HG02642 (cell line): ENCODE measurements around the gene MINDY4.

Source experiments
- ATAC-seq: cut with Tn5 transposase; IDR thresholded peaks from one replicate; pipeline ENCODE4 v1.9.1; 2021; ENCODE audit warnings: mild to moderate bottlenecking; ENCODE audit not compliant: unreplicated experiment, poor library complexity

MINDY4 gene

GRCh38 chr7:30740417-30741181, 30.6 kb upstream of the MINDY4 start:
- ATAC-seq, result peak; percentile 47

GRCh38 chr7:30741289-30741688, 29.9 kb upstream of the MINDY4 start:
- no peak for ATAC-seq

GRCh38 chr7:30743371-30744074, 27.7 kb upstream of the MINDY4 start:
- no peak for ATAC-seq

GRCh38 chr7:30744075-30744417, 27.2 kb upstream of the MINDY4 start:
- ATAC-seq, result no peak

- no peak for ATAC-seq
Measured at GRCh38 chr7:30745261-30745941, 25.8 kb upstream of the MINDY4 start.

- no peak for ATAC-seq
Measured at GRCh38 chr7:30750010-30750409, 21.2 kb upstream of the MINDY4 start.

GRCh38 chr7:30750683-30751650, 20.2 kb upstream of the MINDY4 start:
- ATAC-seq, result no peak

GRCh38 chr7:30751696-30752273, 19.4 kb upstream of the MINDY4 start, which contains the start of gene INMT:
Gene INMT, plus strand, starts transcription at chr7:30752135. Its CDS starts 16 bp downstream, at chr7:30752151.
- ATAC-seq, result no peak

- ATAC-seq, result no peak
Measured at GRCh38 chr7:30752484-30752883, 18.7 kb upstream of the MINDY4 start.

- ATAC-seq, result no peak
Measured at GRCh38 chr7:30752979-30753378, 18.2 kb upstream of the MINDY4 start.

GRCh38 chr7:30754315-30754877, 16.8 kb upstream of the MINDY4 start:
- no peak for ATAC-seq

GRCh38 chr7:30755384-30756154, 15.6 kb upstream of the MINDY4 start:
- no peak for ATAC-seq

- ATAC-seq, result no peak
Measured at GRCh38 chr7:30757342-30757692, 13.9 kb upstream of the MINDY4 start.

- ATAC-seq, result no peak
Measured at GRCh38 chr7:30760514-30761213, 10.6 kb upstream of the MINDY4 start.

- ATAC-seq, result no peak
Measured at GRCh38 chr7:30761214-30762156, 9.7 kb upstream of the MINDY4 start.

GRCh38 chr7:30764030-30764975, 6.9 kb upstream of the MINDY4 start:
- peak; percentile 95 for ATAC-seq
